ENCODE results near the gene OR4C11.

OR4C11 gene

DNA sequence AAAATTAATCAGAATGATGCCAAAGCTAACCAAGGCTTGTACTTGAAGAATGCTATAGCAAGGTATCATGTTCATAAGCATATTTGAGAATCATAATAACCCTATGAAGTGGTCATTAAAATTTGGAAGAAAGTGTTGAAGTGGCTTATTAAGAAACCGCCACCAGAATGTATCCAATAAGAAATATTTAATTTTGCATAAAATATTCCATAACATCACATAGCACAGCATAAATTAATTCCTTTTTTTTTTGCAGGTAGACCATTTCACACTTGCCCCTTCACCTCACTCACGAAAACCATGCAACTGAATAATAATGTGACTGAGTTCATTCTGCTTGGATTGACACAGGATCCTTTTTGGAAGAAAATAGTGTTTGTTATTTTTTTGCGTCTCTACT is 35.6 kb downstream of the OR4C11 start, which contains the start of gene OR4C16:
TSS of gene OR4C16 (plus strand) at position 301 of the 400 bp plus-strand sequence. CDS start at position 301, 0 bp downstream.
- H3K4me3 ChIP-seq (ENCODE audit: control insufficient read depth, low read depth, low read length) = no peak within 1 kb of the TSS
- DNase-seq (ENCODE audit: low read depth) = no peak
- TF ChIP-seq, protein P1, sequence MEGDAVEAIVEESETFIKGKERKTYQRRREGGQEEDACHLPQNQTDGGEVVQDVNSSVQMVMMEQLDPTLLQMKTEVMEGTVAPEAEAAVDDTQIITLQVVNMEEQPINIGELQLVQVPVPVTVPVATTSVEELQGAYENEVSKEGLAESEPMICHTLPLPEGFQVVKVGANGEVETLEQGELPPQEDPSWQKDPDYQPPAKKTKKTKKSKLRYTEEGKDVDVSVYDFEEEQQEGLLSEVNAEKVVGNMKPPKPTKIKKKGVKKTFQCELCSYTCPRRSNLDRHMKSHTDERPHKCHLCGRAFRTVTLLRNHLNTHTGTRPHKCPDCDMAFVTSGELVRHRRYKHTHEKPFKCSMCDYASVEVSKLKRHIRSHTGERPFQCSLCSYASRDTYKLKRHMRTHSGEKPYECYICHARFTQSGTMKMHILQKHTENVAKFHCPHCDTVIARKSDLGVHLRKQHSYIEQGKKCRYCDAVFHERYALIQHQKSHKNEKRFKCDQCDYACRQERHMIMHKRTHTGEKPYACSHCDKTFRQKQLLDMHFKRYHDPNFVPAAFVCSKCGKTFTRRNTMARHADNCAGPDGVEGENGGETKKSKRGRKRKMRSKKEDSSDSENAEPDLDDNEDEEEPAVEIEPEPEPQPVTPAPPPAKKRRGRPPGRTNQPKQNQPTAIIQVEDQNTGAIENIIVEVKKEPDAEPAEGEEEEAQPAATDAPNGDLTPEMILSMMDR (IDR thresholded peaks at IDR 0.05; ENCODE audit: control insufficient read depth, insufficient read depth, low read depth, low read length, missing control alignments) = no peak

DNA sequence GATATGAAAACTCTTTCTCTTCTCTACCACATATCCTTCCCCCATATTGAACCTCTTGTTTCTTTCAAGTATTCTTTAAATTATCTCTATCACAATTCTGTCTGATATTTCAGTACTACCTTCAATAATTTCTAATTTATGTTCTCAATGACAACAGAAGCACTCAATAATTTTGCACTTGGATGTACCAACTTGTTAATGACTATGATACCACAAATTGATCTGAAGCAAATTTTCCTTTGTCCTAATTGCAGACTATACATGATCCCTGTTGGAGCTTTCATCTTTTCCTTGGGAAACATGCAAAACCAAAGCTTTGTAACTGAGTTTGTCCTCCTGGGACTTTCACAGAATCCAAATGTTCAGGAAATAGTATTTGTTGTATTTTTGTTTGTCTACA is 53.3 kb downstream of the OR4C11 start, which contains the start of gene OR4C15:
TSS of gene OR4C15 (plus strand) at position 301 of the 400 bp plus-strand sequence. CDS start at position 301, 0 bp downstream.
- TF ChIP-seq, protein P1 (IDR thresholded peaks at IDR 0.05; ENCODE audit: control insufficient read depth, insufficient read depth, low read depth, low read length, missing control alignments) = no peak
- H3K4me3 ChIP-seq (ENCODE audit: control insufficient read depth, low read depth, low read length) = no peak within 1 kb of the TSS
- no peak for DNase-seq (ENCODE audit: low read depth)

Measured in AG09309 (cell line).